ENCODE measurements around the gene CEACAM5. TPM values are rescaled to one million over a fixed set of nuclear protein-coding genes. Genes with fewer than 3 reads are reported as not detected.

Gene CEACAM5
- not detected in 2 replicates for total RNA-seq

DNA sequence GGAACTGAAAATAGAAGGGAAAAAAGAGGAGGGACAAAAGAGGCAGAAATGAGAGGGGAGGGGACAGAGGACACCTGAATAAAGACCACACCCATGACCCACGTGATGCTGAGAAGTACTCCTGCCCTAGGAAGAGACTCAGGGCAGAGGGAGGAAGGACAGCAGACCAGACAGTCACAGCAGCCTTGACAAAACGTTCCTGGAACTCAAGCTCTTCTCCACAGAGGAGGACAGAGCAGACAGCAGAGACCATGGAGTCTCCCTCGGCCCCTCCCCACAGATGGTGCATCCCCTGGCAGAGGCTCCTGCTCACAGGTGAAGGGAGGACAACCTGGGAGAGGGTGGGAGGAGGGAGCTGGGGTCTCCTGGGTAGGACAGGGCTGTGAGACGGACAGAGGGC lies at the start of gene CEACAM5:
CEACAM5 (plus strand) TSS at position 146 of the 400 bp plus-strand sequence; CDS start at position 252, 106 bp downstream.

DNA sequence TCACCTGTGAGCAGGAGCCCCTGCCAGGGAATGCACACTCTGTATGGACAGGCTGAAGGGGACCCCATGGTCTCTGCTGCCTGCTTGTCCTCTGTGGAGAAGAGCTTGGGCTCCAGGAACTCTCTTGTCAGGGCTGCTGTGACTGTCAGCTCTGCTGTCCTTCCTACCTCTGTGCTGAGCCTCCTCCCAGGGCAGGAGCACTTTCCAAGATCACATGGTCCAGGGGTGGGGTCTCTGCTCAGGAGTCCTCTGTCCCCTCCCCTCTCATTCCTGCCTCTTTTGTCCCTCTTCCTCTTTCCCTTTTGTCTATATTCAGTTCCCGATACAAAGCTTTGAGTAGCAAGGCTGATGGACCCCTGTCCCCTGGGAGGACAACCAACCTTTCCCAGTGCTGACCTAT lies 20.3 kb upstream of the CEACAM5 start, which contains the start of gene CEACAM7:
CEACAM7 (minus strand) TSS at position 173 of the 400 bp plus-strand sequence; CDS start at position 68, 105 bp downstream.

DNA sequence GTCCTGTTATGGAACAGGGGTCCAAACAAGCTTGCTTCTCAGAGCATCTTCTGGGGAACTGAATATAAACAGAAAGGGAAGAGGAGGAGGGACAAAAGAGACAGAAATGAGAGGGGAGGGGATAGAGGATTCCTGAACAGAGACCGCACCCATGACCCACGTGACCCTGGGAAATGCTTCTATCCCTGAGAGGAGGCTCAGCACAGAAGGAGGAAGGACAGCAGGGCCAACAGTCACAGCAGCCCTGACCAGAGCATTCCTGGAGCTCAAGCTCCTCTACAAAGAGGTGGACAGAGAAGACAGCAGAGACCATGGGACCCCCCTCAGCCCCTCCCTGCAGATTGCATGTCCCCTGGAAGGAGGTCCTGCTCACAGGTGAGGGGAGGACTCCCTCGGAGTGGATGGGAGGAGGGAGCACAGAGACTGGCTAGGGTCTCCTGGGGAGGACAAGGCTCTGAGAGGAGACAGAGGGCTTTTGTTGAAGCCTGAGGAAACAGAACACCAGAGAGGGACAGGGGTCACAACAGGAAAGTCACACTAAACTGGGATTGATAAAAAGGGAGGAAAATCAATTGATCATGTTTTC lies 47.0 kb downstream of the CEACAM5 start, which contains the start of gene CEACAM6:
CEACAM6 (plus strand) TSS at position 203 of the 586 bp plus-strand sequence; CDS start at position 312, 109 bp downstream.

Other genes starting within 250 kb of the CEACAM5 start
- gene CEACAM21, start 132.5 kb upstream of the CEACAM5 start, total RNA-seq = not detected in 2 replicates
- gene CEACAM4, start 81.6 kb upstream of the CEACAM5 start, total RNA-seq = not detected in 2 replicates
- not detected in 2 replicates for gene CEACAM7, start 20.4 kb upstream of the CEACAM5 start, total RNA-seq
- not detected in 2 replicates for gene CEACAM6, start 46.9 kb downstream of the CEACAM5 start, total RNA-seq
- gene CEACAM3, start 88.0 kb downstream of the CEACAM5 start, total RNA-seq = not detected in 2 replicates
- gene LYPD4, start 136.1 kb downstream of the CEACAM5 start, total RNA-seq = not detected in 2 replicates
- gene DMRTC2, start 136.4 kb downstream of the CEACAM5 start, total RNA-seq = not detected in 2 replicates
- gene RPS19, start 151.6 kb downstream of the CEACAM5 start, total RNA-seq = 427 and 1,029 TPM in 2 replicates
- gene CD79A, start 168.7 kb downstream of the CEACAM5 start, total RNA-seq = 0.22 TPM in 1 of 2 replicates, not detected in the other
- gene ARHGEF1, start 174.6 kb downstream of the CEACAM5 start, total RNA-seq = 40.9 and 68.7 TPM in 2 replicates
- under 0.01 TPM in 1 of 2 replicates, not detected in the other for gene ERFL, start 219.8 kb downstream of the CEACAM5 start, total RNA-seq